Panc1 (cell line): ENCODE data around the gene PDGFA.

Experiments
- CTCF ChIP-seq: fragments of 450-650 bp; IDR thresholded peaks from 2 replicates; pipeline ENCODE4 v1.5.1; 2017; ENCODE audit warnings: mild to moderate bottlenecking
- POLR2AphosphoS5 ChIP-seq: IDR thresholded peaks from 2 replicates; pipeline ENCODE4 v1.6.1; 2012; ENCODE audit warnings: mild to moderate bottlenecking, low read depth, low read length, moderate library complexity
- REST ChIP-seq, 2 experiments: IDR thresholded peaks; 2 replicates each; pipeline ENCODE4 v1.6.1; 2011 to 2012; ENCODE audit warnings: low read depth in 2 of 2, control low read depth in 1 of 2, low read length in 1 of 2, mild to moderate bottlenecking in 1 of 2, moderate library complexity in 1 of 2; ENCODE audit not compliant: insufficient read depth in 1 of 2
- SIN3A ChIP-seq: IDR thresholded peaks from 2 replicates; pipeline ENCODE4 v1.6.1; 2012; ENCODE audit warnings: low read depth, mild to moderate bottlenecking, low read length, moderate library complexity, borderline replicate concordance; ENCODE audit not compliant: insufficient read depth
- TCF7L2 ChIP-seq: IDR thresholded peaks from 2 replicates; pipeline ENCODE4 v1.6.1; 2011; ENCODE audit warnings: mild to moderate bottlenecking, low read depth, low read length, inconsistent platforms

- TF ChIP-seq POLR2AphosphoS5 (no peak), CTCF (no peak), TCF7L2 (no peak), SIN3A (no peak), REST (IDR thresholded peaks at IDR 0.05; ENCODE audit: insufficient read depth in 1 of 2, low read depth in 2 of 2, low read length in 1 of 2) (no peak)
Observed at GRCh38 chr7:539731-540411, 20.2 kb upstream of the PDGFA start.
